HS-5 (cell line): ENCODE data around the gene CAVIN1.
"Not testable (repeated sequence)": the region's sequence is repeated elsewhere in the genome, so short reads cannot be mapped to it uniquely, and the experiment has no call there.

ENCODE experiments used
- DNase-seq: peaks from one replicate; pipeline ENCODE4 v3.0.0-alpha.2; 2012; ENCODE audit warnings: low read depth

Gene CAVIN1

GRCh38 chr17:42429726-42430447 is 6.8 kb upstream of the CAVIN1 start:
- no peak for DNase-seq

GRCh38 chr17:42428141-42428944 is 5.3 kb upstream of the CAVIN1 start:
- peak; percentile 95 for DNase-seq

GRCh38 chr17:42424991-42425610 is 2.0 kb upstream of the CAVIN1 start:
- DNase-seq, result no peak

GRCh38 chr17:42423766-42424165 is 710 bp upstream of the CAVIN1 start:
- no peak for DNase-seq

- no peak for DNase-seq
Measured at GRCh38 chr17:42422412-42422957, 571 bp downstream of the CAVIN1 start.

GRCh38 chr17:42421507-42422338 is 1.3 kb downstream of the CAVIN1 start:
- DNase-seq, result no peak

GRCh38 chr17:42421136-42421506 is 1.9 kb downstream of the CAVIN1 start:
- no peak for DNase-seq

GRCh38 chr17:42417981-42418380 is 5.1 kb downstream of the CAVIN1 start:
- not testable (repeated sequence) for DNase-seq

GRCh38 chr17:42414704-42415409 is 8.2 kb downstream of the CAVIN1 start:
- DNase-seq, result no peak

- DNase-seq, result no peak
Measured at GRCh38 chr17:42413464-42414040, 9.5 kb downstream of the CAVIN1 start.

- DNase-seq, result no peak
Measured at GRCh38 chr17:42411905-42412679, 11.0 kb downstream of the CAVIN1 start.

GRCh38 chr17:42411361-42411760 is 11.7 kb downstream of the CAVIN1 start:
- DNase-seq, result no peak

GRCh38 chr17:42410319-42410685 is 12.8 kb downstream of the CAVIN1 start:
- DNase-seq, result no peak

- DNase-seq, result no peak
Measured at GRCh38 chr17:42409523-42410318, 13.3 kb downstream of the CAVIN1 start.

- no peak for DNase-seq
Measured at GRCh38 chr17:42408061-42408460, 15.0 kb downstream of the CAVIN1 start.

- no peak for DNase-seq
Measured at GRCh38 chr17:42407289-42407836, 15.7 kb downstream of the CAVIN1 start.

GRCh38 chr17:42406615-42407288 is 16.3 kb downstream of the CAVIN1 start:
- no peak for DNase-seq

- no peak for DNase-seq
Measured at GRCh38 chr17:42405963-42406495, 17.0 kb downstream of the CAVIN1 start.
